B cell (primary cell): ENCODE data around the gene MPZL3. TPM values are rescaled to one million over a fixed set of nuclear protein-coding genes. Genes with fewer than 3 reads are reported as not detected.

ENCODE experiments used
- ATAC-seq: fragments of 200-7000 bp; cut with Tn5 transposase; one replicate; pipeline ENCODE4 v1.10.0; 2021; ENCODE audit warnings: low read depth, mild to moderate bottlenecking, moderate number of reproducible peaks, moderate library complexity
- CTCF ChIA-PET: fragments of 350-600 bp; sonication (Branson Sonifier 250); formaldehyde crosslinking; loops from one replicate; lab custom pipeline; 2021; ENCODE audit warnings: antibody characterized with exemption, inconsistent platforms; lab: Charles Lee
- POLR2A ChIA-PET: fragments of 350-600 bp; sonication (Branson Sonifier 250); formaldehyde crosslinking; loops from one replicate; lab custom pipeline; 2021; ENCODE audit warnings: antibody characterized with exemption; lab: Charles Lee
- DNase-seq: peaks from one replicate; pipeline ENCODE4 v3.0.0; 2013
- H2AFZ ChIP-seq: 2 replicates; pipeline ENCODE4 v1.6.1; 2012; ENCODE audit warnings: mild to moderate bottlenecking, low read depth, low read length; ENCODE audit not compliant: insufficient read depth, poor library complexity, severe bottlenecking
- H3K27ac ChIP-seq, 2 donors: 1 replicate in 1 of 2; 2 replicates in 1 of 2; pipeline ENCODE4 v1.5.1; 2012 to 2013; ENCODE audit warnings: low read length in 2 of 2, mild to moderate bottlenecking in 2 of 2, moderate library complexity in 1 of 2
- H3K27me3 ChIP-seq, 4 experiments: fragments of 200-600 bp in 1 of 4; sonication (generic) in 1 of 4; replicated peaks in 1 of 4; 1 replicate in 2 of 4; 2 replicates in 2 of 4; pipeline versions ENCODE4 v1.6.1 to v1.7.0; 2013 to 2016; ENCODE audit warnings: low read length in 3 of 4, mild to moderate bottlenecking in 2 of 4, mixed read lengths in 1 of 4, moderate library complexity in 1 of 4; ENCODE audit not compliant: insufficient read depth in 4 of 4, control insufficient read depth in 3 of 4; ENCODE audit errors: control extremely low read depth in 1 of 4
- H3K36me3 ChIP-seq, 2 experiments: replicated peaks in 1 of 2; 1 replicate in 1 of 2; 2 replicates in 1 of 2; pipeline versions ENCODE4 v1.6.1 to v1.7.1; 2013; ENCODE audit warnings: low read length in 1 of 2; ENCODE audit not compliant: insufficient read depth in 2 of 2, control insufficient read depth in 1 of 2; ENCODE audit errors: control extremely low read depth in 1 of 2, extremely low read depth in 1 of 2
- H3K4me1 ChIP-seq, 2 donors: fragments of 200-600 bp in 1 of 2; sonication (generic) in 1 of 2; 1 replicate in 1 of 2; 2 replicates in 1 of 2; pipeline versions ENCODE4 v1.5.1 to v1.6.1; 2013 to 2017; ENCODE audit warnings: low read length in 2 of 2; ENCODE audit not compliant: control insufficient read depth in 2 of 2, insufficient read depth in 2 of 2
- H3K4me2 ChIP-seq: replicated peaks from 2 replicates; pipeline ENCODE3; 2012; ENCODE audit warnings: mild to moderate bottlenecking, low read depth, low read length; ENCODE audit not compliant: poor library complexity, severe bottlenecking
- H3K4me3 ChIP-seq, 5 experiments: fragments of 200-600 bp in 1 of 5; sonication (generic) in 1 of 5; 1 replicate in 3 of 5; 2 replicates in 2 of 5; pipeline versions ENCODE4 v1.5.1 to v1.7.0; 2011 to 2016; ENCODE audit warnings: low read length in 4 of 5, mild to moderate bottlenecking in 4 of 5, low read depth in 2 of 5, control low read depth in 1 of 5, moderate library complexity in 1 of 5; ENCODE audit not compliant: insufficient read depth in 1 of 5; ENCODE audit errors: control extremely low read depth in 1 of 5, extremely low read depth in 1 of 5
- H3K79me2 ChIP-seq: fragments of 200-600 bp; sonication (generic); one replicate; pipeline ENCODE4 v1.6.0; 2016; ENCODE audit warnings: low read length; ENCODE audit not compliant: control insufficient read depth, insufficient read depth
- H3K9ac ChIP-seq: fragments of 200-600 bp; sonication (generic); 2 replicates; pipeline ENCODE4 v1.6.1; 2017; ENCODE audit warnings: mild to moderate bottlenecking, low read length, moderate library complexity
- H3K9me3 ChIP-seq, 3 donors: one replicate each; pipeline versions ENCODE4 v1.6.1 to v1.7.1; 2013; ENCODE audit warnings: low read length in 2 of 3; ENCODE audit not compliant: control insufficient read depth in 2 of 3, insufficient read depth in 1 of 3; ENCODE audit errors: control extremely low read depth in 1 of 3
- H4K20me1 ChIP-seq: 2 replicates; pipeline ENCODE4 v1.6.0; 2012; ENCODE audit warnings: mild to moderate bottlenecking, low read length; ENCODE audit not compliant: insufficient read depth, control insufficient read depth, poor library complexity, severe bottlenecking
- H3K27ac Mint-ChIP-seq: one replicate; pipeline ENCODE4 v1.8.0; 2021; ENCODE audit warnings: mixed read lengths
- H3K27me3 Mint-ChIP-seq: one replicate; pipeline ENCODE4 v1.8.0; 2021; ENCODE audit warnings: mixed read lengths
- H3K4me1 Mint-ChIP-seq: one replicate; pipeline ENCODE4 v1.8.0; 2021; ENCODE audit warnings: mixed read lengths
- H3K4me3 Mint-ChIP-seq: one replicate; pipeline ENCODE4 v1.8.0; 2021; ENCODE audit warnings: mixed read lengths
- H3K9me3 Mint-ChIP-seq: one replicate; pipeline ENCODE4 v1.8.0; 2022; ENCODE audit warnings: mixed read lengths; ENCODE audit not compliant: insufficient read depth
- CTCF ChIP-seq: fragments of 200-600 bp; IDR thresholded peaks from one replicate; pipeline ENCODE4 v1.8.0; 2022; ENCODE audit warnings: antibody characterized with exemption, mild to moderate bottlenecking
- EZH2 ChIP-seq: IDR thresholded peaks from 2 replicates; pipeline ENCODE4 v1.6.1; 2012; ENCODE audit warnings: borderline replicate concordance, low read depth, mild to moderate bottlenecking, moderate library complexity, low read length; ENCODE audit not compliant: insufficient read depth, poor library complexity, severe bottlenecking
- WGBS: methylation state at CpG from one replicate; pipeline ENCODE4 v1.1.5; 2013; ENCODE audit warnings: missing lambda C conversion rate; ENCODE audit not compliant: insufficient coverage; 5-methylcytosine and 5-hydroxymethylcytosine counted together
- intact Hi-C: fragments of 100-400 bp; cut with micrococcal nuclease; formaldehyde crosslinking; loops from one replicate; pipeline ENCODE4 v1.10.0; 2022
- polyA plus RNA-seq: library from polyadenylated mRNA; depleted of rRNA; stranded (reverse); fragments of >200 nt; gene quantifications from 2 replicates; pipeline ENCODE4 v1.2.3, GENCODE V29; 2012
- total RNA-seq, 2 donors: library from RNA; stranded (reverse); fragments of 120-200 nt in 1 of 2; gene quantifications; 1 replicate in 1 of 2; 2 replicates in 1 of 2; pipeline versions ENCODE4 v1.2.3 to v1.2.4, GENCODE V29; 2013 to 2022

Gene MPZL3
- total and polyA plus RNA-seq, 2 donors (not counting 1 experiment from before 2014, with no cell fraction given): 1.4 to 4.2 TPM

- Histone ChIP-seq H3K9me3 (no peaks in the 10 kb centered on the region), H3K4me3 (no peak overlapping the region), H3K27ac (no peak overlapping the region), H3K4me1 (no peaks in the 10 kb centered on the region), H3K36me3 (no peaks in the 10 kb centered on the region), H3K9ac (no peak overlapping the region), H2AFZ (no peak overlapping the region), H3K27me3 (peaks cover 0 to 4% (median 0%) of the 10 kb centered on the region in 4 experiments), H4K20me1 (no peaks in the 10 kb centered on the region), H3K79me2 (no peaks in the 10 kb centered on the region), H3K4me2 (no peak overlapping the region)
- TF ChIP-seq CTCF (no peak), EZH2 (no peak)
- DNase-seq (no peak), ATAC-seq (no peak)
- intact Hi-C loops: no loop called here
- ChIA-PET POLR2A (interaction anchor here (0.6 kb wide), 1 partner anchor 73 kb away, joined by 3 read pairs; no protein-coding TSS in a partner anchor), CTCF (interaction anchor here (0.6 to 0.8 kb wide), 2 partner anchors 10 to 89 kb away, joined by 3 read pairs; no protein-coding TSS in a partner anchor)
- Mint-ChIP-seq H3K4me1 (peaks cover 2% of the 10 kb centered on the region), H3K27ac (no peak overlapping the region), H3K4me3 (no peak overlapping the region), H3K9me3 (no peaks in the 10 kb centered on the region), H3K27me3 (peaks cover 23% of the 10 kb centered on the region)
- no CpG with 5 or more reads among the region's 1 CpG for WGBS
Measured at GRCh38 chr11:118287006-118287405, 34.8 kb upstream of the MPZL3 start.

DNA sequence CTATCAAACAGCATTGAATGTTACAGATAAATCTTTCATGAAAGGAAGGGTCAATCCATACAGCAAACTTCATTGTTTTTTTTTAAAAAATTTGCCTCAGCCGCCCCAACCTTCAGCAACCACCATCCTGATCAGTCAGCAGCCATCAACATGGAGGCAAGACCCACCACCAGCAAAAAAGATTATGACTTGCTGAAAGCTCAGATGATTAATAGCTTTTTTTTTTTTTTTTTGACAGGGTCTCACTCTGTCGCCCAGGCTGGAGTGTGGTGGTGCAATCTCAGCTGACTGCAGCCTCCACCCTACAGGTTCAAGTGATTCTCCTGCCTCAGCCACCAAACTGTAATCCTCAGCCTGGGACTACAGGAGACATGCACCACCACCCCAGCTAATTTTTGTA, 34.4 kb upstream of the MPZL3 start:
- Histone ChIP-seq H3K4me3 (no peak overlapping the region), H3K27me3 (no peaks in the 10 kb centered on the region), H3K36me3 (no peaks in the 10 kb centered on the region), H3K27ac (no peak overlapping the region), H3K9me3 (no peaks in the 10 kb centered on the region), H3K79me2 (no peaks in the 10 kb centered on the region), H4K20me1 (no peaks in the 10 kb centered on the region), H3K9ac (no peak overlapping the region), H2AFZ (no peak overlapping the region), H3K4me1 (peaks cover under 1 to 2% of the 10 kb centered on the region in 2 donors), H3K4me2 (no peak overlapping the region)
- ChIA-PET CTCF (interaction anchor here (0.6 to 0.8 kb wide), 2 partner anchors 11 to 88 kb away, joined by 3 read pairs; no protein-coding TSS in a partner anchor), POLR2A (interaction anchor here (0.6 kb wide), 1 partner anchor 74 kb away, joined by 3 read pairs; no protein-coding TSS in a partner anchor)
- 100% methylated on average over 1 of the region's 2 CpGs for WGBS
- intact Hi-C loops: no loop called here
- Mint-ChIP-seq H3K4me1 (peaks cover 3% of the 10 kb centered on the region), H3K27me3 (peaks cover 19% of the 10 kb centered on the region), H3K27ac (no peak overlapping the region), H3K4me3 (no peak overlapping the region), H3K9me3 (no peaks in the 10 kb centered on the region)
- no peak for DNase-seq
- no peak for ATAC-seq
- TF ChIP-seq EZH2 (no peak), CTCF (no peak)
